ENCODE results near the gene TTLL11.

The TTLL11 gene

DNA sequence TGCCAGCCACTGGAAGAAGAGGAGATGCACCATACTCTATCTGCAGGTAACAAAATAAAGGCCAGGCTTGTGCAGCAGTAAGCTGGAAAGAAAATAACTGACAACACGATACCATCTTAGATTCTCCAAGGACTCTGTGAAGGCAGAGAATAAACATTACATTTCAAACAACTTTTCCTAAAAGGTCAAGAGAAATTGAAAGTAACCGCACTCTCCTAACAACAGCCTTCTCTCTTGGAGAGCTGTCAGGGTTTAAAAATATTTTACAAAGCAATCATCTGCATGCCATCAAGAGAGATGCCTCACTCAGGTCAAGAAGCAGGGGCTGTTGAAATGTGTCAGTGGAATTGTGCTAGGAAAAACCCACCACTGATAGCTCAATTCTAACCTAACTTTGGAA is 13.5 kb upstream of the TTLL11 start:
- Mint-ChIP-seq H3K27me3 (no peaks in the 10 kb centered on the region), H3K27ac (no peak overlapping the region), H3K4me3 (no peak overlapping the region), H3K36me3 (peaks cover 4% of the 10 kb centered on the region), H3K9me3 (ENCODE audit: low read depth) (peaks cover 6% of the 10 kb centered on the region), H3K4me1 (ENCODE audit: low read depth) (no peaks in the 10 kb centered on the region)

DNA sequence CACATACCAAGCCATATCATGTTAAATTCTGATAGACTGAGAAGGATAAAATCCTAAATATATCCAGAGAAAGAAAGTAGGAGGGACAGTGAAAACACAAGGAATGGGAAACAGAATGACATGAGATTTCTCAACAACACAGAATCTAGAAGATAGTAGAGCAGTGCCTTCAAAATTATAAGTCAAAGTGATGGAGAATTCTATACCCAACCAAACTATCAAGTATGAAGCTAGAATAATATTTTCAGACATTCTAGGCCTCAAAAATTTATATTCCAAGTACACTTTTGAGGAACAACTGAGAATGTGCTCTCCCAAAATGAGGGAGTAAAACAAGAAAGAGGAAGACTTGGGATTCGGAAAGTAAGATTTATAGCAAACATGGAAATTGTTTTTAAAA is 10.9 kb upstream of the TTLL11 start:
- H3K27me3 Mint-ChIP-seq, result peaks cover 3% of the 10 kb centered on the region
- peaks cover 4% of the 10 kb centered on the region for H3K36me3 Mint-ChIP-seq
- H3K9me3 Mint-ChIP-seq (ENCODE audit: low read depth), result peaks cover 6% of the 10 kb centered on the region
- no peak overlapping the region for H3K4me3 Mint-ChIP-seq
- no peak overlapping the region for H3K27ac Mint-ChIP-seq
- peaks cover 2% of the 10 kb centered on the region for H3K4me1 Mint-ChIP-seq (ENCODE audit: low read depth)

DNA sequence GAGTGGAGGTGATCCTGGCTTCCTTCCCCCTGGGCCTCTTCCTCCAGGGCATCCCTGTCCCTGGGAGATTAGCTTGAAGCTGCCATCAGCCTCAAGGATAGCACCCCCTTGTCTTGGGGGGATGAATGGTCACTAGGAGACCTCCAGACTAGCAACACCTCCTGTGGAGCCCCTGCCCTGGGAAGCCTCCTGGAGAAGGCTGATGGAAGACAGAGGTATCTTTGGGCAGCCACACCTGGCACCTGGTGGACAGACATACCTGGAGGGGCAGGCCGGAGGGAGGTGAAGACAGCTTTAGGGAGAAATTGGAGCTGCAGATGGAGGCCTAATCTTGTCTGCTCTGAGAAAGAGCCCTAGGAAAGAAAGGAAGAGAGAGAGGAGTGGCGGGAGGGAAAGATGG is 9.0 kb upstream of the TTLL11 start:
- Mint-ChIP-seq H3K4me3 (no peak overlapping the region), H3K9me3 (ENCODE audit: low read depth) (peaks cover 6% of the 10 kb centered on the region), H3K27ac (no peak overlapping the region), H3K4me1 (ENCODE audit: low read depth) (peaks cover 2% of the 10 kb centered on the region), H3K36me3 (peaks cover 4% of the 10 kb centered on the region), H3K27me3 (peaks cover 3% of the 10 kb centered on the region)

DNA sequence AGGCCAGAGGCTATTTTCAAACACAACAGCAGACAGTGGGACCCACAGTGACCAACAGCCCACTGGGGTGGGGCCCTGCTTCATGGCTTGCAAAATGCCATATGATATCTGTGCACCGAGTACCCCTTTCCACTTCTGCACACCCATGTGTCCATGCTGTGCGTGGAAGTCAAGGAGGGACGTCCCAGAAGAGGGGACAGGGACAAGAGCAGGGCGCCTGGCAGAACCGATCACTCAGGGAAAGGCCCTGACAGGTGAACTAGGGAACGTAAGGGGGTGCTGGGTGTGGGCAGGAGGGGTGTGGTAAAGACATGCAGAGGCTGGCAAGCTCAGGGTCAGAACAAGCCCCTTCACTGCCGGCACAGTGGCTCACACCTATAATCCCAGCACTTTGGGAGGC is 7.6 kb upstream of the TTLL11 start:
- Mint-ChIP-seq H3K27ac (no peak overlapping the region), H3K4me3 (no peak overlapping the region), H3K9me3 (ENCODE audit: low read depth) (peaks cover 6% of the 10 kb centered on the region), H3K27me3 (peaks cover 3% of the 10 kb centered on the region), H3K4me1 (ENCODE audit: low read depth) (peaks cover 2% of the 10 kb centered on the region), H3K36me3 (peaks cover 4% of the 10 kb centered on the region)

DNA sequence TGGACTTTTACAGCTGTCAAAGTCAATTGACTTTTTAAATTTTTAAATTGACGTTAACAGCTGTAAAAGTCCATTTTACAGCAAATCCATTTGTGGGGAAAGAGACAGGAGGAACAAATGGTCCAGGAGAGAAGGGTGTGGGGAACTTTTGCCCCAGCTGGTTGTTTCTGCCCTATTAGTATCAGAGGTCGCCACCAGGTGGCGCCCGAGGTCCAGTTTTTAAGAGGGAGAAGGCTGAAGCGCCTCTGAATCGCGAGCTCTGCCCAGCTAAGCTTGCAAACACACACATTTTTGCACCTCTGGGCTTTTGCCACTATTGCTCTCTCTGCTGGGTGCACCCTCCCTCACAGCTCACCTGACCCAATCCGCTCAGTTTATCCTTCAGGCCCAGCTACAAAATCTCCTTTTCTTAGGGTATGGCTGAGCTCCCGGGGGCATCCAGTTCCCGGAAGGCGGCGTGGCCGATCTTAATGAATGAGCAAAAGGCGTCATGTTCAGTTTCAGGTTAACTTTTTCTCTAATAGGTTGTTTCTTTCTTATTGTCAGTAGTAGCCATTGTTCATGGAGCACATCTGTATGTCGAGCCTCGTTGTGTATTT is 6.3 kb upstream of the TTLL11 start:
- peaks cover 10% of the 10 kb centered on the region for H3K4me1 Mint-ChIP-seq (ENCODE audit: low read depth)
- H3K4me3 Mint-ChIP-seq, result peak overlapping the region; percentile 21
- H3K27ac Mint-ChIP-seq, result no peak overlapping the region
- H3K27me3 Mint-ChIP-seq, result peaks cover 3% of the 10 kb centered on the region
- peaks cover 4% of the 10 kb centered on the region for H3K36me3 Mint-ChIP-seq
- H3K9me3 Mint-ChIP-seq (ENCODE audit: low read depth), result peaks cover 6% of the 10 kb centered on the region

DNA sequence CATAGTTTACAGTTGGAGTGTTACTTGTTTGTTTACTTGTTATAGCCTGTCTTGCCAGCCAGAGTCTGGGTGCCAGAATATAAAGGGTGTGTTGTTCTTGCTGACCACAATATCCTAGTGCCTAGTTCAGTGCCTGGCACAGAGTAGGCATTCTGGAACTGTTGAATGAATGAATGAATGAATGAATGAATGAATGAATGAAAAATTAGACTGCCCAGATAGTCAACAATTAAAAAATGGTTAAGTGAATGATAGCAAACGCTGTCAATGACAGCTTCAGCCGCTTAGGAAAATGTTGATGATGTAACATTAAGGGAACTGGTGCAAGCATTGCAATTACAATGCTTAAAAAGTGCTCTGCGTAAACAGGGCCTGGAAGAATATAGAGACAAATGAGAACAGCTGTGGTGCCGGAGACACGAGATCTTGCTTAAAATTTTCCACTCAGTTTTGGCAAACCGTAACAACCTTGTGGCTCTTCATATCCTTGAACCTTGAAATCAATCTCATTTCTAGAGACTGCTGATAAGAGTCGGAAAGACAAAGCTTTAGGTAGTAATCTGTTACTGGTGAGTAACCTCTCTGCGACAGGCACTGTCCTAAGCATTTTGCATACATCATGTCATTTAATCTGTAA is 4.7 kb upstream of the TTLL11 start:
- peaks cover 12% of the 10 kb centered on the region for H3K4me1 Mint-ChIP-seq (ENCODE audit: low read depth)
- H3K9me3 Mint-ChIP-seq (ENCODE audit: low read depth), result no peaks in the 10 kb centered on the region
- no peak overlapping the region for H3K4me3 Mint-ChIP-seq
- H3K27ac Mint-ChIP-seq, result no peak overlapping the region
- peaks cover 3% of the 10 kb centered on the region for H3K27me3 Mint-ChIP-seq
- H3K36me3 Mint-ChIP-seq, result no peaks in the 10 kb centered on the region

DNA sequence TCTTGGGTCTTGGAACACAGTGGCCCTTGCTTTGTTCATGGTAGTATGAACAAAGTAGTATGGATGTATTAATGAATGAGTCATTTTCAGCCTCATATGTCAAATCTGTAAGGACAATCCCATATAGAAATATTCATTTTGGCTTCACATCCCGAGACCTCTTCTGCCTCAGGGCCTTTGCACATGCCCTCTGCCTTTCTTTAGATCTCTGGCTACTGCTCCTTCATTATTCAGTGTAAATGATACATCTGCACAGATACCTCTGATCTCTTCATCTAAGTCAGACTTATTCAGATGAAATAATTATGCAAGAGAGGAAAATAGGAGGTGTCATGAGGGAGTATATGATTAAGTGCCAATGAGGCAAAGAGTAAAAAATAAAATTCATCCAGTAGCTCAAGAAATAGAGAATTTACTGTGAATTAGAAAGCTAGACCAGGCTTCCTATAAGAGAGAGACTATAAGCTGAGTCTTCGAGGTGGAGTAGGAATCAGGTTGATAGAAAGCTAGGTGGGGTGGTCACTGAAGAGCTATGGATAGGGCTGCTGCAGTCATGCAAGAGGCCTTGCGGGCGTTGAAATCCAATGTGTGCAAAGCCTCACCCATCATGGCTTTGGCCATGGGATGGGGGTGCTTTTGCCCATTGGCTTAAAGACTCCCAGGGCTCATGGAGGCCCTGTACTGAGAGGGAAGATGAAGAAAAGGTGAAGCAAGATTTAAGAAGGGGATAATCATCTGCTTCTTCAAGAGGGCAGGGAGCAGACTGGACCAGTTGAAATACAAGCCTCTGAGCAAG is 3.7 kb upstream of the TTLL11 start:
- no peak overlapping the region for H3K27ac Mint-ChIP-seq
- H3K27me3 Mint-ChIP-seq, result peaks cover 3% of the 10 kb centered on the region
- H3K9me3 Mint-ChIP-seq (ENCODE audit: low read depth), result no peaks in the 10 kb centered on the region
- peaks cover 16% of the 10 kb centered on the region for H3K4me1 Mint-ChIP-seq (ENCODE audit: low read depth)
- H3K4me3 Mint-ChIP-seq, result no peak overlapping the region
- no peaks in the 10 kb centered on the region for H3K36me3 Mint-ChIP-seq

DNA sequence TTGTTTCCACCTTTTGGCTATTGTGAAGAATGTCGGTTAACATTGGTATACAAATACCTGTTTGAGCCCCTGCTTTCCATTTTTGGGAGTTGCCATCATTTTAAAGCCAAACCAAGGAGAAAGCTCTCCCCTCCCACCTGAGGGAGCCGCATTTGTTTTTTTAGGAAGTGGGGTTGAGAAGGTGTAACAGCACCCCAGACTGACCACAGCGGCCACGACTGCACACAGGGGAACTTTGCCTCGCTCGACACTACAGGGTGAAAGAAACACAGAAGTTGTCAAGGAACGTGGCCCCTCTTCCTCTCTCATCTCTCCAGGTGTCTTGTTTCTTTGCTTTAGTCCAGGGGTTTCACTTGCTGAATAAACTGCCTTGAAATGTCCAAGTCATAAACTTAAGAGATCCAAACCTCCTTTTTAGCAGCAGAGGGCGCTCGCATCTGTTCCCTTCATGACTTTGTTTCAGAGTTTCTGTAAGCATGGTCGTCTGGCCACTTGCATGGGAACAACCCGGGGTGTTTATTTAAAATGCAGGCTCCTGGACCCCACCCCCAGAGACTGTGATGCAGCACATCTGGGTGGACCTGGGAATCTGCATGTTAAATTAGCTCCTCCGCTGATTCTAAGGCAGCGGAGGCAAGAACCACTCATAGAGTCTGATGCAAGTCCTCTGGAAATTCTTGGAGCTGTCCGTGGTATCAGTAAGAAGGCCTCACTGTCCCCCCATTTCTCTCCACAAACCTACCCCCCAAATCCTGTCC is 2.1 kb upstream of the TTLL11 start:
- Mint-ChIP-seq H3K27ac (no peak overlapping the region), H3K27me3 (peaks cover 2% of the 10 kb centered on the region), H3K4me3 (peak overlapping the region; percentile 56), H3K36me3 (no peaks in the 10 kb centered on the region), H3K4me1 (ENCODE audit: low read depth) (peaks cover 31% of the 10 kb centered on the region), H3K9me3 (ENCODE audit: low read depth) (no peaks in the 10 kb centered on the region)

DNA sequence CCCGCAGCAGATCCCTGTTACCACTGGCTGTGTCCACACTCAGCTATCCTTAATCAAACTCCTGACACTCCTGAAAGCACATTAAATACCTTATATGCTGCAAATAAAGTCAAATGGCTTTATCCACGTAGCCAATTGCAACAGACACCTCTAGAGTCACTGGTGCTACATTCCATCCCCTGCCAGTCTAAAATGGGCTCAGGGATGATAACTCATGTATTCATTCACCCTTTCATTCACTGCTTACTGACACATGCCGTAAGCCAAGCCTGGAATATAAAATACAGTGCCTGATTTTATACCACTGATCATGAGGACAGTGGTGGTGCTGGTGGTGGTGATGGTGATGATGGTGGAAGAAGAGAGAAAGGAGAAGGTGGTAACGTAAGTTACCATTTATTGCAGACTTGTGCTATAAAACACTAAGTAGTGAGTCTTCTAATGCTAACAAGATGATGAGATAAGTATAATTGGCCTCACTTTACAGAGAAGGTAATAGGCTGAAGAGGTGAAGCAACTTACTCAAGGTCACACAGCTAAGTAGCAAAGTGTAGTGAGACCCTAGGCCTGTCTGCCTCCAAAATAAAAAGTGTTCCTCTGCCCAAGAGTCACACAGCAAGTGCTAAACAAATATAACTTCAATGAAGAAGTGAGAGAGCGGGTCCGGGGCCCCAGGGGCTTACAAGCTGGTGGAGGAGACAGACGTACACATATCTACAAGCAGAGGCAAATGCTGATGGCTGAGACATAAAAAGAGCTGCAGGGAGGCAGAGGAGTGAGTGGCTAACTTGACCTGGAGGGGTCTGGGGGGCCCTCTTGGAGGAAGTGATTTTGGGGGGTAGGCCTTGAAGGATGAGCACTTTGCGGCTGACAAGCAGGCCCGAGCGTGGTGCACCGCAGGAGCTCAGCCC is 1.2 kb downstream of the TTLL11 start:
- Mint-ChIP-seq H3K27ac (peak overlapping the region; percentile 68), H3K27me3 (no peaks in the 10 kb centered on the region), H3K4me3 (peak overlapping the region; percentile 93), H3K9me3 (ENCODE audit: low read depth) (no peaks in the 10 kb centered on the region), H3K4me1 (ENCODE audit: low read depth) (peaks cover 37% of the 10 kb centered on the region), H3K36me3 (no peaks in the 10 kb centered on the region)

DNA sequence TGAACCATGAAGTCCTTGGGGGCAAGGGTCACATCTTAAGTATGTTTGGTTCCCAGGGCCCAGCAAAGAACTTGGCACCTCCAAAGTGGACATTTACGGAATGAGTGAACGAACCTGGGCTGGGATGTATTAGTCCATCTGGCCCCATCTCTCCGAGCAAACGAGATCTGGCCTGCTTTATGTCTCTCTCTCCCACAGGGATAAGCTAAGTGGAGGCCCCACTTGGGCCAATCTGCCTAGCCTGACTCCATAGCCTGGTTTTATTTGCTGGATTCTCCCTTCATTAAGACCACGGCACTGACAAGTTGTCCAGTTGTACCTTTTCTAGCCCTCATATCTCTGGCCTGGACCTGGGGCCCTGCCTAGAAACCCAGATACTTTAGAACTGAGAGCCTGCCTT is 2.1 kb downstream of the TTLL11 start:
- peaks cover 45% of the 10 kb centered on the region for H3K4me1 Mint-ChIP-seq (ENCODE audit: low read depth)
- H3K36me3 Mint-ChIP-seq, result no peaks in the 10 kb centered on the region
- H3K27ac Mint-ChIP-seq, result no peak overlapping the region
- H3K27me3 Mint-ChIP-seq, result no peaks in the 10 kb centered on the region
- H3K9me3 Mint-ChIP-seq (ENCODE audit: low read depth), result no peaks in the 10 kb centered on the region
- peak overlapping the region; percentile 93 for H3K4me3 Mint-ChIP-seq

DNA sequence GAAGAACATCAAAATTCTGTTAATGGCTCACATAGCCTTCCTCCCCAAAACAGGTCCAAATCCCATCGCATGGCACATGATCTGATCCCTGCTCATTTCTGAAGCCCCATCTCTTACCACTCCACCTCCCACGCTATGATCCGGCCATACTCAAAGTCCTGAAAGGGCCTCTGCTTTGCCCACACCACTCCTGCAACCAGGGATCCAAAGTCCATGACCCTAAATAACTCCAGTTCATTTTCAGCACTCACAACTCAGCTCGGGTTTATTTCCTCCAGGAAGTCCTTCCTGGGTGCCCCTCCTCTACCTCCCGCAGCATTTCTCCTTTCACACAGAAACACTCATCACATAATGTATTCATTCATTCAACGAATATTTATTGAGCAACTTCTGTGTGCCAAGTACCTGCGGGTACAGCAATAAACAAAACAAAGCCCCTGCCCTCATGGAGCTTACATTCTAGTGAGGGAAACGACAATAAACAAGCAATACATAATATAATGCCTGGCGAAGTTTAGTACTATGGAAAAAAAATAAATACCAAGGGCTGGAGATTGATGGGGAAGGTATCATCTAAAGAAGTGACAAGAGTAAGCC is 2.7 kb downstream of the TTLL11 start:
- Mint-ChIP-seq H3K27ac (no peak overlapping the region), H3K36me3 (no peaks in the 10 kb centered on the region), H3K27me3 (no peaks in the 10 kb centered on the region), H3K4me1 (ENCODE audit: low read depth) (peaks cover 47% of the 10 kb centered on the region), H3K4me3 (peak overlapping the region; percentile 30), H3K9me3 (ENCODE audit: low read depth) (no peaks in the 10 kb centered on the region)

DNA sequence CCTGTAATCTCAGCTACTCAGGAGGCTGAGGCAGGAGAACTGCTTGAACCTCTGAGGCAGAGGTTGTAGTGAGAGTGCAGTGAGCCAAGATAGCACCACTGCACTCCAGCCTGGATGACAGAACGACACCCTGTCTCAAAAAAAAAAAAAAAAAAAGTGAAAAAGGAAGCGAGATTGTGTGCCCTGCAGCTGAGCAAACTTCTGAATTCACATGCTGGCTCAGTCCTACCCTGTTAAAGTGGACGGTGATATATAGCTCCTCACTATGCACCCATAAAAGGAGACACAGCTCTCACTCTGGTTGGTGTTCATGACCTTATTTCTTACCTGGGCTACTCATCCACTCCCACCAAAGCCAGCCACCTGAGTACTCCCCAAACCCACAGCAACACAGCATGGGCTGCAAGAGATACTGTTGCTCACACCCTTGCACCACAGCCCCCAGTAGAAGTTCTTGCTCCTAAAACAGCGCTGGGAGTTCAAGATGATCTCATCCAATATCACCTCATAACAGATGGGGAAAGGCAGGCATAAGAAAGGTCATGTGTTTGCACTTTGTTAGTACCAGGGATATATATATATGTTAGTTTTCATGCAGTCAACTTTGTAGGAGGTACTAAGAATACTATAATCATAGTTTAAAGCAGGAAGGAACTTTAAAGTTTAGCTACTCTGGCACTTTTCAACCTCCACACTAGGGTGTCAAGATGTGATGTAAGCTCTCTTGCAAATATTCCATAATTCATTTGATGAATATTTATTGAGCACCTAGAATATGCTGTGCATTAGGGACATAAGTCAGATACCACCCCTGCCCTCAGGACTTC is 4.0 kb downstream of the TTLL11 start:
- H3K4me1 Mint-ChIP-seq (ENCODE audit: low read depth), result peaks cover 40% of the 10 kb centered on the region
- no peaks in the 10 kb centered on the region for H3K36me3 Mint-ChIP-seq
- no peaks in the 10 kb centered on the region for H3K27me3 Mint-ChIP-seq
- H3K4me3 Mint-ChIP-seq, result no peak overlapping the region
- H3K9me3 Mint-ChIP-seq (ENCODE audit: low read depth), result no peaks in the 10 kb centered on the region
- H3K27ac Mint-ChIP-seq, result no peak overlapping the region

DNA sequence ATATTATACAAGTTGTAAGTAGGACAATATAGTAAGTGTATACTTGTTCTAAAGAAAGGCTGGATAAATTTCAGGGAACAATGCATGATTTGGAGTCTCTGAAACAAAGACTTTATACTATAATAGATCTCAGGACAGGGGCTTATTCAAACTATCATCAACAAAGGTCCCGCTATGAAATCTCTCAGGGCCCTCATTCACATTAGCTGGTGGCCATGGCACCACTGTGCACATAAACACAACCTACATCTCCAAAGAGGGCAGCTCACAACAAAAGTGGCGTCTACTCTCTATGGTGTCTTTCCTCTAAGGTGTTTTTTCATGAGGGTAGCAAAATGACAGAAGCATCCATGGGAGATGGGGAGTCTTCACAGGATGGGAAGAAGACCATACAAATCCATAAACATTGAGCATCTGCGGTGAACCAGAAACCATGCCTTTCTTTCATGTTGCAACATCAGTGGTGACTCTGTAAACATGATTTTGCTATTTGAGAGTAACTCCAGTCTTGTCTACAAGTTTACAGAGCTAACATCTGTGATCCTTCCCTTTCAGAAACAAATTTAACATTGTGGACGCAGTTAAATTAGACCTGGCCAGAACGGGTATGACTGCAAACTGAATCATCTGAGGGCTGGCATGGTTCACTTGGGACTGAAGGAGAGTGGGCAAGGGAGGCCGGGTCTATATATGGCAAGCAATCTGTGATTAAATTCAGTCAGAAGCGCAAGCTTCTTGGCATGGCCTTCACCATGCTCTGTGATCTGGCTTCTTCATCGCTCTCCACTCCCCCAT is 5.5 kb downstream of the TTLL11 start:
- H3K36me3 Mint-ChIP-seq, result no peaks in the 10 kb centered on the region
- no peaks in the 10 kb centered on the region for H3K27me3 Mint-ChIP-seq
- no peak overlapping the region for H3K4me3 Mint-ChIP-seq
- peaks cover 45% of the 10 kb centered on the region for H3K4me1 Mint-ChIP-seq (ENCODE audit: low read depth)
- no peaks in the 10 kb centered on the region for H3K9me3 Mint-ChIP-seq (ENCODE audit: low read depth)
- H3K27ac Mint-ChIP-seq, result no peak overlapping the region
